ENCODE results near the gene KLHL8.

The KLHL8 gene

DNA sequence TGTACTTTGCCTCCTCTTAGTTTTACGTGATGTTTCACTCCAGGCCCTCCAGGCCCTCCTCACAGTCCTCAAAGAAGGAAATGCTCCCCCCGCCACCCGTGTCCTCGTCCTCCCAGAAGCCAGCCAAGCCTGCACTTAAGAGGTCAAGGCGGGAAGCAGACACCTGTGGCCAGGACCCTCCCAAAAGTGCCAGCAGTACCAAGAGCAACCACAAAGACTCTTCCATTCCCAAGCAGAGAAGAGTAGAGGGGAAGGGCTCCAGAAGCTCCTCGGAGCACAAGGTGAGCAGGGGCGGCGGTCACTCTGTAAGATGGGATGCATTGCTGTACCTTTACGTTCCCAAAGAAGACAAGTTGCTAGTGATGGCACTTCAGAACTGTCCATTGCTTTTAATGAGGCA lies 94.4 kb downstream of the KLHL8 start:
- no peak for DNase-seq (ENCODE audit: extremely low read depth in 1 of 2, low read depth in 1 of 2)

DNA sequence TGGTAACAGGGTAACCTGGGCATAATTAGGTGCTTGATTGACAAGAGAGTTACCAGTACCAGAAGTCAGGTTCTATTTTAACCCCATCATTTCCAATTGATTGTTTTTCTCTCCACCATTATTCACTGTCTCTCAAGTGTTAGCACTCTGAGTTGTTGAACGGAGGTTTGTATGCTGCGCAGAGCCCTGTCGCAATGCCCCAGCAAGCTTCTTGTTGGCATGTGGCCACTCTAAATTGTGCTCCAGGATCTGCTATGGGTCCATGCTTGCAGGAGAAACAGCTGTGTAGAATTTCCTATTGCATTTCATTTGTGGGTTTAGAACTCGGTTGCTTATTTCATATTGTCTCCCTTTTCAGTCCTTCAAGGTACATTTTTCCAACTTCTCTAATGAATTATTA lies 98.2 kb downstream of the KLHL8 start:
- no peak for DNase-seq (ENCODE audit: extremely low read depth in 1 of 2, low read depth in 1 of 2)

DNA sequence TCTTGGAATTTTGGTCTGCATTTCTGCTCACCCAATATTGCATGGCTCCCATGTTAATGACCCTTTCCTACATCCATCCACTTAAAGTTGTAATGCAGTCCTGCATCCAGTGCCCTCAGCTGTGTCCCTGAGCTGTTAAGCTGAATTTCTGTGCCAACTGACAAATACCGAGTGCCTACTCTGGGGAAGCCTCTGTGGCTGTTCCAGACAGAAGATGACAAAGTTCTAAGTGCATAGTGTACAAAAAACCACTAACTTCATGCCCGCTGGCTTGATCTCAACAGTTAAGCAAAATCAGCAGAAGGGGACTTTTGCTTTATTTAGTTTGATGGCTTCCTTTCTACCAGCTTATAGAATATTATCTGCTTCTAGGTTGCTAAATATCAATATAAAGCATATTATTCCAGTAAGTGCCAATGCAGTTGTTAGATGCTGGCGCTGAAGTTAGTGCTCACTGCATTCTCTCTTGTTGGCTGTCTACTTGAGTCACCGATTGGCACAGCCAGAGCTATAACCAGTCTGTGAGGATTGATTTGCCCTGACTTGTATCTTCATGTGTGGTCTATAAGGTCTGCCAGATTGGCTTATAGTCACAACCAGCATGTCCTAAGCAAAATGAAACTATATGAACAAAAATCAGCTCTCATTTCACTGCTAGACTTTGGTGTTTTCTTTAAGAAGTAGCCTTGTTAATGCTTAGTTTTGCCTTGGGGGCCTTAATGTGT lies 98.9 kb downstream of the KLHL8 start:
- DNase-seq (ENCODE audit: extremely low read depth in 1 of 2, low read depth in 1 of 2), result no peak

DNA sequence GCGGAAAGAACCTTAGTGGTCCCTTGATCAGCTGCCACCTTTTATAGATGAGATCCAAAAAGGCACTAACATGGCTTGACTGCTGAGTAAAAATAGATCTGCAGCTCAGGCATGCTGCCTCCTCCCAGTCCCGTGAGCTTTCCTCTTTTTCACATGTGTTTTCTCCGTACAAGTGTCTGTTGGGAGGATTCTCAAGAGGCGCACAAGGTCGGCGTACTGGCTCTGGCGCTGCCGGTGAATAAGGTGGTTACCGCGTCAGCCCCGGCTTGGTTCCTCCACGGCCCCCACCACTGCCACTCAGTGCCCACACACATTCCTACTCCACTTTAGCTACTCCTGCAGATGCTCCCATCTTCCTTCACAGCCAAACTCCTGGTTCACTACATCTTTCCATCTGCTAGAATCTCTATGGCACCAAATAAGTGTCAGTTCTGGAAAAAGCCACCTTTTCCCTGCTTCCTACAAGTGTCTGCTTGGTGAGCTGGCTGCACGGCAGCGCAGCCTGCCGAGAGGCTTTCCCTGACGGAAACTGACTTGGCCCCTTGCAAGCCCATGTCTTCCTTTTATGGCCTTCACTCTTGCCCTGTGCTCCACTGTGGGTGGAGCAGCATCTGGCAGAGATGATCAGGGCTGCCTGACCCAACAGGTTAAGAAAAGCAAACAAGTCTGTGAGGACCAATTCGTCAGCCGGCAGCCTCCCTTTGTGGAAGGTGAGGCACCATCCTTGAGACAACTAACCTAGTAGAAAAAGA lies 99.8 kb downstream of the KLHL8 start:
- DNase-seq (ENCODE audit: extremely low read depth in 1 of 2, low read depth in 1 of 2), result no peak

DNA sequence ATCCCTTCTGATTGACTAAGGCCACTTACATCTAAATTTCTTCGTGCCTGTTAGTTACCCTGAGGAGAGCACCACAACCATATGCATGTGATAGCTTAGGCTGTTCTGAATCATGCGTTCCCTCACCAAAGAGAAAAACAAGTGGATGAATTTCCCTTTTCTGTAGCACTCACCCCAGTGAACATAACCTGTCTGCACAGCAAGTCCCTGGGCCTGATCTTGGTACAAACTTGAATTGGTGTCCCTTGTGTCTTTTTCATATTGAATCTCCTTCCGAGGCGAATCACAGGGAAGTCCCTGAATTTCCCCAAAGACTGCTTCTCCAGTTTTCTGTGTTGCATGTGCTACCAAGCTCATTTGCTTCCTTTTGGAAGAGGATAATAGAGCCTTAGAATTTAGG lies 100.4 kb downstream of the KLHL8 start:
- no peak for DNase-seq (ENCODE audit: extremely low read depth in 1 of 2, low read depth in 1 of 2)

DNA sequence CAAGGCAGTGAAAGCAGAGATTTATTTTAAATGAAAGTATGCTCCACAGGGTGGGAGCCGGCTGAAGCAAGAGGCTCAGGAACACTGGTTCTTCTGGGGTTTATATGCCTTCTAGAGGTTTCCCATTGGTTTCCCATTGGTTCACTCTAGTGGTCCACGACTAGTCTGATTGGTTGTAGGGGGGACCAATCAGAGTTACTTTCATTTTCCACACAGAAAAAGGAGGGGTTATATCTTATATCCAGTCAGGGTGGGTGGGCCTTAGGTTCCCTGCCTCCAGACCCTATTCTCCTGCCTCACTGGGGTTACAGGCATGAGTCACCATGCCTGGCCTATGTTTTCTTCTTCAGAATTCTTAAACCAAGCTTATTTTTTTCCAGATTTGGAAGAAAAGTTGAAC lies 101.6 kb downstream of the KLHL8 start:
- no peak for DNase-seq (ENCODE audit: extremely low read depth in 1 of 2, low read depth in 1 of 2)

DNA sequence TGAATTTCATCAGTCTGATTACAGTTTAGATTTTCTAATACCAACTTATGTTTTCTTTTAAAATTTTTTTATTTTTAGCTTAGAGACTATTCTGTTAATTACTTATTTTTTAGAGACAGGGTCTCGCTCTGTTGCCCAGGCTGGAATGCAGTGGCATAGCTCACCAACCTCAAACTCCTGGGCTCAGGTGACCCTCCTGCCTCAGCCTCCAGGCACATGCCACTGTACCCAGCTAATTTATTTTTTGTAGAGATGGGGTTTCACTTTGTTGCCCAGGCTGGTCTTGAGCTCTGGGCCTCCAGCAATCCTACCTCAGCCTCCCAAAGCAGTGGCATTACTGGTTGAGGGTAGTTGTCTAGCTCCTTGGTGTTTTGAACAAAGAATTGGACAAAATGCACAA lies 102.0 kb downstream of the KLHL8 start:
- DNase-seq (ENCODE audit: extremely low read depth in 1 of 2, low read depth in 1 of 2), result no peak

DNA sequence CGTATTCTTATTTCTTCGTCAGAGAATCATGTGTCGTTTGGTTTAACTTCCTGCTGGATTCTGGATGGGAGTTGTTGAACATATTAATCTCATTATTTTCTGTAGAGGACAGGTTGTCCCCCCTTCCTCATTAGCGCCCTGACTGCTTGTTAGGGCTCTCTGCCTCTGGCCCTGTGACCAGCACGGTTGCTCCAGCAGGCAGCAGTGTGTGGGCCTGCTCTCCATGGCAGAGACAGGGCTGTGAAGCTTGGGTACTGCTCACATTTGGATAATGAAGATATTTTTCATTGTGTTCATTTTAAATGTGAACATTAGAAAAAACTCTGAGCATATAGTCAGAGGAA lies 102.7 kb downstream of the KLHL8 start:
- no peak for DNase-seq (ENCODE audit: extremely low read depth in 1 of 2, low read depth in 1 of 2)

DNA sequence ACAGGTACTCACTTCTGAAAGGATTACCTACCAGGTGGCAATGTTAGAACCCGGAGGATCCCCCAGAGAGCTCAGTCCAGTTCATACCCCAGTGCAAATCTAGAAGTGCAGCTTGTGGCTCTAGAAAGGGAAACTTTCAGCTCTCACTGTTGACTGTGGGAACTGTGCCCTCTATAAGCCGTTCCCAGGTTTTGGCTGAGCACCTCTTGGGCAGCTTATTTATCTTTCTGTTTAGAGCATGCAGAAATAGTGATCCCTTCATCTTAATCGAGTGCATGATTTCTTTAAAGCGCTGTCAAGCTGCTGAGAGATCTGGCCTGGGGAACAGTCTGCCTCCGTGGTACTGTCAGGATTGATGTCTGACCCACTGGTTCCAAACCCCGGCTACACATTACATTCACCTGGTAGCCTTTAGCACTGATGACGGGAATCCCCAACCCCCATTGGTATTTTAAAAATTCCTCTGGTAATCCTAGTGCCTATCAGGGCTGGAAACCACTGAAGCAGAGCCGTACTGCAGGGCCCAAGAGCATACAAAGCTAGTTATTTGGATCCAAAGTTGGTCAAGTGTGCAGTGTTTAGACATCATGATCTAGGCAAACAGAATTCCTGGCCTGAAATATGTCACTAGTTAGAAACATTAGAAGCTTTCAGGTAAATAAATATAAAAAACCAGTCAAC lies 103.2 kb downstream of the KLHL8 start:
- DNase-seq (ENCODE audit: extremely low read depth in 1 of 2, low read depth in 1 of 2), result no peak

DNA sequence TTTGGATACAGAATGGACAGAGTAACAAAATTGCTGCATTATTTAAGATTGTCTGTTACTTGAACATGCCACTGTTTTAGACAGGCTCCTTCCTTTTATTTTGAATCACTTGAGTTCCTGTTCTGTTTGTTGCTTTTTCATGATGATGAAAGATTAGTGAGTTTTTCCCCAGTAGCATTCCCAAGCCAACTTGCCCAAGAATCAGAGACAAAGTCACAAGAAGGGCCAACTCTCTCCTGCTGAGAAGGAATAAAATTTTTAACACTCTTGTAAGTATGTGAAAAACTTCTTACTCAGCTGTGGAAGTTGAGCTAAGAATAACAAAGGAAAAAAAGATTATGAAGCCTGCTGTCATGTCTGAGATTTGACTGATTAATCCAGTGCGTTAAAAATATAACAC lies 104.2 kb downstream of the KLHL8 start:
- no peak for DNase-seq (ENCODE audit: extremely low read depth in 1 of 2, low read depth in 1 of 2)

DNA sequence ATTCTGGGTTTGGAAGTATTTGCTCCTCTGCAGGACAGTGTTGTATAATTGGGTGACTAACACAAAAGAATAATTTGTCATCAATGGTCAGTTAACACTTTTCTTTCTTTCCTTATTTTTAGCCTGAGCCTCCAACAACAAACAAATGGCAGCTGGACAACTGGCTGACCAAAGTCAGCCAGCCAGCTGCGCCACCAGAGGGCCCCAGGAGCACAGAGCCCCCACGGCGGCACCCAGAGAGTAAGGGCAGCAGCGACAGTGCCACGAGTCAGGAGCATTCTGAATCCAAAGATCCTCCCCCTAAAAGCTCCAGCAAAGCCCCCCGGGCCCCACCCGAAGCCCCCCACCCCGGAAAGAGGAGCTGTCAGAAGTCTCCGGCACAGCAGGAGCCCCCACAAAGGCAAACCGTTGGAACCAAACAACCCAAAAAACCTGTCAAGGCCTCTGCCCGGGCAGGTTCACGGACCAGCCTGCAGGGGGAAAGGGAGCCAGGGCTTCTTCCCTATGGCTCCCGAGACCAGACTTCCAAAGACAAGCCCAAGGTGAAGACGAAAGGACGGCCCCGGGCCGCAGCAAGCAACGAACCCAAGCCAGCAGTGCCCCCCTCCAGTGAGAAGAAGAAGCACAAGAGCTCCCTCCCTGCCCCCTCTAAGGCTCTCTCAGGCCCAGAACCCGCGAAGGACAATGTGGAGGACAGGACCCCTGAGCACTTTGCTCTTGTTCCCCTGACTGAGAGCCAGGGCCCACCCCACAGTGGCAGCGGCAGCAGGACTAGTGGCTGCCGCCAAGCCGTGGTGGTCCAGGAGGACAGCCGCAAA lies 106.0 kb downstream of the KLHL8 start:
- DNase-seq (ENCODE audit: extremely low read depth in 1 of 2, low read depth in 1 of 2), result no peak

DNA sequence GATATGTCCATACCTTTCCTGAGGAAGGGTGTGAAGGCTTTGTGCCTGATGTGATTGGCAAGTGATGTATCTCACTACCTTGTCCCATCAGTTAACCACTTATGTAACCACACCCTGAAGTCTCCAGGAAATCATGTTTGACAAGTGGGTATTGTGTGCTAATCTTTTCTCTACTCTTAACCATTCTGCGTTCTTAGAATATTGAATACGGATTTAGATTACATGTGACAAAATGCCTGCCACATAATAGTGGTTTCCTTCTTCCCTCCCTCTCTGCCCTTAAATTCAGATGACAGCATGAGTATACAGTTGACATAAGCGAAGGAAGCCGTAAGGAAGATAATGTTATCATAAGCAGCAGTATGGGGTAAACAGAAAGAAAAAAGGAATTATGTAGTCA lies 108.4 kb downstream of the KLHL8 start:
- DNase-seq (ENCODE audit: extremely low read depth in 1 of 2, low read depth in 1 of 2), result no peak
